Trophoblast cell (in vitro differentiated cells and primary cell): ENCODE measurements around the gene SHC1.
"Not testable (repeated sequence)": the region's sequence is repeated elsewhere in the genome, so short reads cannot be mapped to it uniquely, and the experiment has no call there.

Experiments
- DNase-seq, 2 donors: peaks; one replicate each; pipeline ENCODE4 v3.0.0-alpha.2; 2016
- H2AFZ ChIP-seq: 2 replicates; pipeline ENCODE4 v1.6.1; 2013; ENCODE audit warnings: low read length, moderate library complexity, mild to moderate bottlenecking; ENCODE audit not compliant: insufficient read depth, poor library complexity
- H2AK5ac ChIP-seq: 2 replicates; pipeline ENCODE4 v1.6.1; 2013; ENCODE audit warnings: mild to moderate bottlenecking, low read length
- H2BK120ac ChIP-seq: 2 replicates; pipeline ENCODE4 v1.6.1; 2013; ENCODE audit warnings: low read length, mild to moderate bottlenecking, moderate library complexity; ENCODE audit not compliant: insufficient read depth, poor library complexity
- H2BK12ac ChIP-seq: 2 replicates; pipeline ENCODE4 v1.6.1; 2013; ENCODE audit warnings: mild to moderate bottlenecking, low read length, moderate library complexity
- H2BK5ac ChIP-seq: 2 replicates; pipeline ENCODE4 v1.6.1; 2013; ENCODE audit warnings: low read length, low read depth, moderate library complexity, mild to moderate bottlenecking; ENCODE audit not compliant: poor library complexity
- H3K14ac ChIP-seq: 2 replicates; pipeline ENCODE4 v1.6.1; 2013; ENCODE audit warnings: mild to moderate bottlenecking, low read length
- H3K18ac ChIP-seq: 2 replicates; pipeline ENCODE4 v1.6.1; 2013; ENCODE audit warnings: mild to moderate bottlenecking, low read length
- H3K23ac ChIP-seq: 2 replicates; pipeline ENCODE4 v1.6.1; 2013; ENCODE audit warnings: low read length
- H3K27ac ChIP-seq: 2 replicates; pipeline ENCODE4 v1.5.1; 2013; ENCODE audit warnings: low read depth, mild to moderate bottlenecking, inconsistent platforms, low read length, moderate library complexity
- H3K27me3 ChIP-seq: 2 replicates; pipeline ENCODE4 v1.6.1; 2013; ENCODE audit warnings: inconsistent platforms, mild to moderate bottlenecking, low read length, moderate library complexity; ENCODE audit not compliant: insufficient read depth
- H3K36me3 ChIP-seq, 2 experiments: 1 replicate in 1 of 2; 2 replicates in 1 of 2; pipeline ENCODE4 v1.6.1; 2013; ENCODE audit warnings: low read length in 2 of 2, mild to moderate bottlenecking in 2 of 2, moderate library complexity in 1 of 2; ENCODE audit not compliant: insufficient read depth in 2 of 2, control insufficient read depth in 1 of 2
- H3K4ac ChIP-seq: 2 replicates; pipeline ENCODE4 v1.6.1; 2013; ENCODE audit warnings: low read depth, mild to moderate bottlenecking, low read length, moderate library complexity
- H3K4me1 ChIP-seq, 2 experiments: 1 replicate in 1 of 2; 2 replicates in 1 of 2; pipeline ENCODE4 v1.6.1; 2013; ENCODE audit warnings: low read length in 2 of 2, mild to moderate bottlenecking in 2 of 2, moderate library complexity in 1 of 2; ENCODE audit not compliant: insufficient read depth in 2 of 2, control insufficient read depth in 1 of 2
- H3K4me2 ChIP-seq: 2 replicates; pipeline ENCODE4 v1.6.1; 2013; ENCODE audit warnings: inconsistent platforms, mild to moderate bottlenecking, low read length, moderate library complexity
- H3K4me3 ChIP-seq: 2 replicates; pipeline ENCODE4 v1.5.1; 2013; ENCODE audit warnings: mild to moderate bottlenecking, low read depth, low read length, inconsistent platforms
- H3K79me1 ChIP-seq: one replicate; pipeline ENCODE4 v1.6.1; 2013; ENCODE audit warnings: low read length
- H3K79me2 ChIP-seq: 2 replicates; pipeline ENCODE4 v1.6.1; 2013; ENCODE audit warnings: low read length, mild to moderate bottlenecking; ENCODE audit not compliant: control insufficient read depth, insufficient read depth, poor library complexity
- H3K9ac ChIP-seq: 2 replicates; pipeline ENCODE4 v1.6.1; 2013; ENCODE audit warnings: mild to moderate bottlenecking, low read length
- H3K9me3 ChIP-seq: 2 replicates; pipeline ENCODE4 v1.6.1; 2013; ENCODE audit warnings: low read depth, mild to moderate bottlenecking, control low read depth, inconsistent platforms, low read length; ENCODE audit not compliant: insufficient read depth
- H4K12ac ChIP-seq: 2 replicates; pipeline ENCODE4 v1.6.1; 2013; ENCODE audit warnings: low read depth, mild to moderate bottlenecking, low read length, moderate library complexity
- H4K8ac ChIP-seq: 2 replicates; pipeline ENCODE4 v1.6.1; 2013; ENCODE audit warnings: low read depth, mild to moderate bottlenecking, low read length, moderate library complexity
- H4K91ac ChIP-seq: one replicate; pipeline ENCODE4 v1.6.1; 2013; ENCODE audit warnings: low read depth, mild to moderate bottlenecking, low read length, moderate library complexity
- WGBS: extraction: QIAGEN DNeasy Blood & Tissue Kit; methylation state at CpG from one replicate; pipeline ENCODE4 v1.1.7; 2013; ENCODE audit warnings: missing lambda C conversion rate; ENCODE audit not compliant: insufficient read length, insufficient coverage; ENCODE audit errors: extremely low coverage; 5-methylcytosine and 5-hydroxymethylcytosine counted together

The SHC1 gene

GRCh38 chr1:154988058-154988954 is 17.8 kb upstream of the SHC1 start:
- H3K4me2 ChIP-seq, result no peak overlapping the region
- H4K12ac ChIP-seq, result no peak overlapping the region
- H3K23ac ChIP-seq, result no peak overlapping the region

GRCh38 chr1:154987326-154987725 is 16.8 kb upstream of the SHC1 start:
- H3K27ac ChIP-seq, result peak overlapping the region; percentile 15
- no peak overlapping the region for H3K23ac ChIP-seq
- WGBS, result no CpG with 5 or more reads among the region's 6 CpGs
- no peak overlapping the region for H3K4me2 ChIP-seq
- peaks cover 3 to 6% of the 10 kb centered on the region in 2 experiments for H3K4me1 ChIP-seq
- no peaks in the 10 kb centered on the region for H3K27me3 ChIP-seq
- H3K79me1 ChIP-seq, result peaks cover 6% of the 10 kb centered on the region
- no peak overlapping the region for H2AK5ac ChIP-seq
- H2BK5ac ChIP-seq, result no peak overlapping the region
- H3K4ac ChIP-seq, result no peak overlapping the region
- no peak overlapping the region for H2AFZ ChIP-seq
- H3K14ac ChIP-seq, result no peak overlapping the region
- no peak overlapping the region for H3K4me3 ChIP-seq
- no peak overlapping the region for H4K91ac ChIP-seq
- H4K8ac ChIP-seq, result no peak overlapping the region
- H2BK120ac ChIP-seq, result no peak overlapping the region
- no peak overlapping the region for H2BK12ac ChIP-seq
- peak; percentile 90 to 97 for DNase-seq
- H3K18ac ChIP-seq, result no peak overlapping the region
- H3K79me2 ChIP-seq, result peaks cover 7% of the 10 kb centered on the region
- H3K9ac ChIP-seq, result no peak overlapping the region
- H4K12ac ChIP-seq, result no peak overlapping the region
- H3K9me3 ChIP-seq, result peaks cover 2% of the 10 kb centered on the region
- peaks cover 26 to 31% of the 10 kb centered on the region in 2 experiments for H3K36me3 ChIP-seq

More at GRCh38 chr1:154988058-154988954, 17.8 kb upstream of the SHC1 start:
- Histone ChIP-seq H2BK5ac (no peak overlapping the region), H3K18ac (no peak overlapping the region), H4K8ac (no peak overlapping the region), H3K14ac (no peak overlapping the region), H3K79me2 (peaks cover 6% of the 10 kb centered on the region), H3K79me1 (peaks cover 6% of the 10 kb centered on the region), H3K9ac (no peak overlapping the region), H3K4me3 (no peak overlapping the region), H2AK5ac (no peak overlapping the region), H4K91ac (no peak overlapping the region), H3K4ac (no peak overlapping the region), H3K9me3 (peaks cover 2% of the 10 kb centered on the region), H3K27me3 (no peaks in the 10 kb centered on the region), H2BK120ac (no peak overlapping the region), H3K36me3 (peaks cover 26 to 36% of the 10 kb centered on the region in 2 experiments), H3K4me1 (peaks cover 3 to 4% of the 10 kb centered on the region in 2 experiments), H3K27ac (no peak overlapping the region), H2AFZ (no peak overlapping the region), H2BK12ac (no peak overlapping the region)
- WGBS, result no CpG with 5 or more reads among the region's 17 CpGs
- DNase-seq, result no peak

DNA sequence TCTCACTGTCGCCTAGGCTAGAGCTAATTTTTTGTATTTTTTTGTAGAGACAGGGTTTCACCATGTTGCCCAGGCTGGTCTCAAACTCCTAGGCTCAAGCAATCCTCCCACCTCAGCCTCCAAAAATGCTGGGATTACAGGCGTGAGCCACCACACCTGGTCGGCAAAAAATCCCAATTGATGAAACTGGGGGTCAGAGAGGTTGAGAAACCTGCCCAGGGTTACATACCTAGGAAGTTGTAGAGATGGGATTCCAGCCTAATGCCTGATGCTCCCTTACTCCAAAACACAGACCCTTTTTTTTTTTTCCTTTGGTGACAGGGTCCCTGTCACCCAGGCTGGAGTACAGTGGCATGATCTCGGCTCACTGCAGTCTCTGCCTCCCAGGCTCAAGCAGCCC is 16.2 kb upstream of the SHC1 start:
- H3K79me2 ChIP-seq, H2BK12ac ChIP-seq, H3K4me2 ChIP-seq, H4K12ac ChIP-seq, H3K79me1 ChIP-seq, H3K4me3 ChIP-seq, H3K4ac ChIP-seq, H3K9ac ChIP-seq, H2AFZ ChIP-seq, H3K23ac ChIP-seq, H3K9me3 ChIP-seq, H2BK120ac ChIP-seq, H4K8ac ChIP-seq, H3K27me3 ChIP-seq, H3K18ac ChIP-seq, H2AK5ac ChIP-seq, H4K91ac ChIP-seq, H3K14ac ChIP-seq, H3K4me1 ChIP-seq, H2BK5ac ChIP-seq: not testable (repeated sequence)
- Histone ChIP-seq H3K36me3 (peaks cover 26 to 33% of the 10 kb centered on the region in 2 experiments), H3K27ac (peak overlapping the region; percentile 15)
- no CpG with 5 or more reads among the region's 4 CpGs for WGBS
- DNase-seq, result peak; percentile 86 to 91

DNA sequence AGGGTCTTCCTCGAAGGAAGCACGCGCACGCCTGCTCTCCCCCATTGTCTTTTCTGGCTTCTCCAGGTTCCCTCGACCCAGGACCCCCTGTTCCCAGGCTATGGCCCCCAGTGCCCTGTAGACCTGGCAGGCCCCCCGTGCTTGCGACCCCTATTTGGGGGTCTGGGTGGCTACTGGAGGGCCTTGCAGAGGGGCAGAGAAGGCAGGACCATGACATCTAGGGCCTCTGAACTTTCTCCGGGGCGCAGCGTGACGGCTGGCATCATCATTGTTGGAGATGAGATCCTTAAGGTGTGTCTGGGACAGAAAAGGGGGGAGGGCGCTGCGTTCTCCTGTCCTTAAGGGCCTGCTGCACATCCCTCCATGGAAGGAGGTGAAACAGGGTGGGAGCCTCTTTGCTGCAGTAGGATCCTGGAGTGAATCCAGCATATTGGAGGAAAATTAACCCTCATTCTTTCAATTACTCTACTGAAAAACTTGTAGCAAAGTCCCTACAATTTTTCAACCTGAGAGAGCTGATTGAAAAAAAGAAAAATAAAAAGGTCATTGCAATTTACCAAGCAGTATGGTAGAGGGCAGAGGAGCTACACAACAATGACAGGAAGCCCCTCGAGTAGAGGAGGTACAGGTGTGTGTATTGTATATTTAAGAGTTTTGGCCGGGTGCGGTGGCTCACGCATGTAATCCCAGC is 13.4 kb upstream of the SHC1 start:
- H3K14ac ChIP-seq, result peak overlapping the region; percentile 36
- no peak overlapping the region for H3K27ac ChIP-seq
- H3K27me3 ChIP-seq, result no peaks in the 10 kb centered on the region
- no peak overlapping the region for H3K18ac ChIP-seq
- WGBS, result no CpG with 5 or more reads among the region's 17 CpGs
- H2BK120ac ChIP-seq, result peak overlapping the region; percentile 3
- peak overlapping the region; percentile 86 for H3K4me2 ChIP-seq
- H2AFZ ChIP-seq, result peak overlapping the region; percentile 10
- H3K4ac ChIP-seq, result peak overlapping the region; percentile 1
- peak overlapping the region; percentile 53 for H4K91ac ChIP-seq
- H3K36me3 ChIP-seq, result peaks cover 20 to 22% of the 10 kb centered on the region in 2 experiments
- H3K79me2 ChIP-seq, result peaks cover 7% of the 10 kb centered on the region
- no peak overlapping the region for H2BK12ac ChIP-seq
- no peak overlapping the region for H2BK5ac ChIP-seq
- peak overlapping the region; percentile 8 for H2AK5ac ChIP-seq
- H4K8ac ChIP-seq, result peak overlapping the region; percentile 63
- H3K4me1 ChIP-seq, result peaks cover 3 to 6% of the 10 kb centered on the region in 2 experiments
- peak overlapping the region; percentile 99 for H3K9ac ChIP-seq
- peak overlapping the region; percentile 68 for H4K12ac ChIP-seq
- peaks cover 6% of the 10 kb centered on the region for H3K79me1 ChIP-seq
- H3K9me3 ChIP-seq, result peaks cover 2% of the 10 kb centered on the region
- H3K4me3 ChIP-seq, result peak overlapping the region; percentile 79
- H3K23ac ChIP-seq, result no peak overlapping the region
- no peak for DNase-seq
